H1 (cell line): ENCODE data around the gene PSMD5.

Experiments
- ATF2 ChIP-seq: IDR thresholded peaks from 2 replicates; pipeline ENCODE4 v1.6.1; 2012; ENCODE audit warnings: low read length, inconsistent platforms
- CBX5 ChIP-seq: fragments of 300-800, 300-1000 bp; sonication (generic); IDR thresholded peaks from 2 replicates; pipeline ENCODE4 v1.7.1; 2016; ENCODE audit warnings: antibody characterized with exemption, low read length, low read depth
- CHD2 ChIP-seq: IDR thresholded peaks from 2 replicates; pipeline ENCODE4 v1.6.1; 2012; ENCODE audit warnings: low read length, improper control_type of control experiment
- EP300 ChIP-seq, 2 experiments: IDR thresholded peaks; 1 replicate in 1 of 2; 2 replicates in 1 of 2; pipeline ENCODE4 v1.6.1; 2011 to 2012; ENCODE audit warnings: low read depth in 2 of 2, low read length in 2 of 2, mild to moderate bottlenecking in 2 of 2, borderline replicate concordance in 1 of 2, inconsistent platforms in 1 of 2, moderate library complexity in 1 of 2
- GABPA ChIP-seq: IDR thresholded peaks from 2 replicates; pipeline ENCODE4 v1.6.1; 2011; ENCODE audit warnings: mild to moderate bottlenecking, low read length, moderate library complexity, borderline replicate concordance; ENCODE audit not compliant: insufficient read depth
- POLR2A ChIP-seq, 2 experiments: IDR thresholded peaks; 1 replicate in 1 of 2; 2 replicates in 1 of 2; pipeline ENCODE4 v1.6.1; 2011; ENCODE audit warnings: low read depth in 2 of 2, low read length in 2 of 2, mild to moderate bottlenecking in 2 of 2; ENCODE audit errors: control extremely low read depth in 1 of 2
- POLR2AphosphoS5 ChIP-seq: IDR thresholded peaks from 2 replicates; pipeline ENCODE4 v1.6.1; 2011; ENCODE audit warnings: low read depth, low read length
- SIN3A ChIP-seq, 2 experiments: IDR thresholded peaks in 1 of 2; conservative IDR thresholded peaks in 1 of 2; 2 replicates each; pipeline ENCODE4 v1.6.1; 2011 to 2012; ENCODE audit warnings: low read length in 2 of 2, improper control_type of control experiment in 1 of 2, low read depth in 1 of 2, mild to moderate bottlenecking in 1 of 2
- SP2 ChIP-seq: IDR thresholded peaks from 2 replicates; pipeline ENCODE4 v1.6.1; 2012; ENCODE audit warnings: mild to moderate bottlenecking, low read length, inconsistent platforms
- ZNF274 ChIP-seq: IDR thresholded peaks from 2 replicates; pipeline ENCODE4 v1.7.0; 2012; ENCODE audit warnings: low read length, borderline replicate concordance; ENCODE audit errors: extremely low read depth
- TF ChIP-seq, protein P1 (sequence below), 3 experiments: IDR thresholded peaks; 1 replicate in 2 of 3; 2 replicates in 1 of 3; pipeline versions ENCODE4 v1.5.1 to v1.6.1; 2011; ENCODE audit warnings: low read length in 3 of 3, mild to moderate bottlenecking in 3 of 3, inconsistent platforms in 2 of 3, low read depth in 1 of 3, moderate library complexity in 1 of 3; ENCODE audit not compliant: insufficient read depth in 1 of 3; ENCODE audit errors: control extremely low read depth in 1 of 3

- TF ChIP-seq CBX5 = no peak
- no peak for TF ChIP-seq POLR2A (IDR thresholded peaks at IDR 0.05; ENCODE audit: control extremely low read depth in 1 of 2, low read depth in 2 of 2, low read length in 2 of 2)
- no peak for TF ChIP-seq GABPA
- TF ChIP-seq, protein P1, sequence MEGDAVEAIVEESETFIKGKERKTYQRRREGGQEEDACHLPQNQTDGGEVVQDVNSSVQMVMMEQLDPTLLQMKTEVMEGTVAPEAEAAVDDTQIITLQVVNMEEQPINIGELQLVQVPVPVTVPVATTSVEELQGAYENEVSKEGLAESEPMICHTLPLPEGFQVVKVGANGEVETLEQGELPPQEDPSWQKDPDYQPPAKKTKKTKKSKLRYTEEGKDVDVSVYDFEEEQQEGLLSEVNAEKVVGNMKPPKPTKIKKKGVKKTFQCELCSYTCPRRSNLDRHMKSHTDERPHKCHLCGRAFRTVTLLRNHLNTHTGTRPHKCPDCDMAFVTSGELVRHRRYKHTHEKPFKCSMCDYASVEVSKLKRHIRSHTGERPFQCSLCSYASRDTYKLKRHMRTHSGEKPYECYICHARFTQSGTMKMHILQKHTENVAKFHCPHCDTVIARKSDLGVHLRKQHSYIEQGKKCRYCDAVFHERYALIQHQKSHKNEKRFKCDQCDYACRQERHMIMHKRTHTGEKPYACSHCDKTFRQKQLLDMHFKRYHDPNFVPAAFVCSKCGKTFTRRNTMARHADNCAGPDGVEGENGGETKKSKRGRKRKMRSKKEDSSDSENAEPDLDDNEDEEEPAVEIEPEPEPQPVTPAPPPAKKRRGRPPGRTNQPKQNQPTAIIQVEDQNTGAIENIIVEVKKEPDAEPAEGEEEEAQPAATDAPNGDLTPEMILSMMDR (IDR thresholded peaks at IDR 0.05; ENCODE audit: control extremely low read depth in 1 of 3, insufficient read depth in 1 of 3, low read depth in 1 of 3, low read length in 3 of 3) = no peak
- TF ChIP-seq CHD2 = no peak
- no peak for TF ChIP-seq SIN3A (conservative IDR thresholded peaks at IDR 0.05 in 1 of 2, IDR thresholded peaks at IDR 0.05 in 1 of 2; ENCODE audit: low read depth in 1 of 2, low read length in 2 of 2)
- TF ChIP-seq EP300 (IDR thresholded peaks at IDR 0.05; ENCODE audit: borderline replicate concordance in 1 of 2, low read depth in 2 of 2, low read length in 2 of 2) = no peak
- no peak for TF ChIP-seq POLR2AphosphoS5
- TF ChIP-seq SP2 = no peak
- TF ChIP-seq ATF2 = no peak
- no peak for TF ChIP-seq ZNF274
These were observed 24.1 kb downstream of the PSMD5 start for GRCh38 chr9:120818595-120818994.
